ENCODE measurements around the gene ARHGAP44. TPM values are rescaled to one million over a fixed set of nuclear protein-coding genes. Genes with fewer than 3 reads are reported as not detected.

Gene ARHGAP44
- total and polyA plus RNA-seq, 12 donors: 4.0 to 10.6 (median 8.4) TPM

DNA sequence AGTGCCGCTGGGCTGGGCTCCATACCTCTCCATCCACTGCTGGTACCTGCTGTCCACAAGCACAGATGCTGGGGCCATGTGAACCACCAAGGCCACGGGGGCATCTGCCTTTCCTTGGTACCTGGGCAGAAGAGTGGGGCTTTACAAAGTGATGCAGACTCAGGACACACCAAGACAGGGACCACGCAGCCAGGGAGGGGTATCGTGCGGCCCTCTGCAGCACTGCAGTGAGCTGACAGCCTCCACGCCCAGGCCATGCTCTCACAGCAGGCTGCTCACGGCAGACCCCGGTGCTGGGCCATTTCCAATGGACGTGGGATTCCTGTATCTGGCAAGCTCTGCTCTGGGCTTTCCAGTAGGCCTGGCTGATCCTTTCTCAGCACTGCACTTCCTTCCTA lies 214.2 kb downstream of the ARHGAP44 start:
- Histone ChIP-seq H3K4me1 (peaks cover 0 to 6% (median 0%) of the 10 kb centered on the region in 9 donors), H3K9me3 (no peaks in the 10 kb centered on the region), H3K27me3 (no peaks in the 10 kb centered on the region), H3K36me3 (peaks cover 3 to 100% (median 70%) of the 10 kb centered on the region in 9 donors), H3K4me3 (no peak overlapping the region), H3K27ac (no peak overlapping the region)
- WGBS, 2 donors: 75 to 79% methylated on average over 9 of the region's 9 CpGs
- peak in 7 of 8 donors; percentile 13 to 47 (median 24) for ATAC-seq
- no peak for DNase-seq
- TF ChIP-seq CTCF (IDR thresholded peaks at IDR 0.05): peak in 1 of 9 donors; percentile 18
- intact Hi-C loops (cut with DNase I): loop anchor here (2.0 to 10.0 kb wide), 17 partner anchors 76 to 826 kb away; partner anchors contain the start of genes MYOCD (in 6 of the 10) and ARHGAP44 (in 1 of the 10)

- WGBS, 2 donors: 91 to 92% methylated on average over 6 of the region's 6 CpGs
- H3K9me3 ChIP-seq: no peaks in the 10 kb centered on the region
- TF ChIP-seq CTCF (IDR thresholded peaks at IDR 0.05): no peak
- no peak overlapping the region for H3K27ac ChIP-seq
- DNase-seq (no peak), ATAC-seq (no peak)
- H3K4me1 ChIP-seq: peaks cover 0 to 6% (median 0%) of the 10 kb centered on the region in 9 donors
- no peaks in the 10 kb centered on the region for H3K27me3 ChIP-seq
- intact Hi-C loops (cut with DNase I): loop anchor here (2.0 to 10.0 kb wide), 17 partner anchors 77 to 827 kb away; partner anchors contain the start of genes MYOCD (in 6 of the 10) and ARHGAP44 (in 1 of the 10)
- peaks cover 0 to 100% (median 69%) of the 10 kb centered on the region in 9 donors for H3K36me3 ChIP-seq
- H3K4me3 ChIP-seq: no peak overlapping the region
Observed at GRCh38 chr17:13003927-13004326, 214.6 kb downstream of the ARHGAP44 start.

- ATAC-seq: no peak
- Histone ChIP-seq H3K27ac (no peak overlapping the region), H3K4me3 (no peak overlapping the region), H3K36me3 (peaks cover under 1 to 100% (median 65%) of the 10 kb centered on the region in 9 donors), H3K4me1 (peaks cover 0 to 6% (median 0%) of the 10 kb centered on the region in 9 donors), H3K27me3 (no peaks in the 10 kb centered on the region), H3K9me3 (no peaks in the 10 kb centered on the region)
- no peak for TF ChIP-seq CTCF (IDR thresholded peaks at IDR 0.05)
- DNase-seq: no peak
- intact Hi-C loops (cut with DNase I): loop anchor here (5.0 to 10.0 kb wide), 15 partner anchors 77 to 827 kb away; partner anchors contain the start of genes MYOCD (in 6 of the 10) and ARHGAP44 (in 1 of the 10)
- 76 to 78% methylated on average over 4 of the region's 4 CpGs for WGBS, 2 donors
Observed at GRCh38 chr17:13004336-13004735, 215.0 kb downstream of the ARHGAP44 start.

- H3K27ac ChIP-seq: no peak overlapping the region
- no peak for TF ChIP-seq CTCF (IDR thresholded peaks at IDR 0.05)
- peaks cover 0 to 6% (median 0%) of the 10 kb centered on the region in 9 donors for H3K4me1 ChIP-seq
- DNase-seq (no peak), ATAC-seq (no peak)
- no peaks in the 10 kb centered on the region for H3K27me3 ChIP-seq
- intact Hi-C loops (cut with DNase I): loop anchor here in 9 of 10 donors (10.0 kb wide), 9 partner anchors 81 to 821 kb away; partner anchors contain the start of genes MYOCD (in 5 of the 9) and ARHGAP44 (in 1 of the 9)
- no peaks in the 10 kb centered on the region for H3K9me3 ChIP-seq
- H3K4me3 ChIP-seq: no peak overlapping the region
- 87 to 89% methylated on average over 6 of the region's 6 CpGs for WGBS, 2 donors
- peaks cover 0 to 100% (median 61%) of the 10 kb centered on the region in 9 donors for H3K36me3 ChIP-seq
Observed at GRCh38 chr17:13005530-13005929, 216.2 kb downstream of the ARHGAP44 start.

Data from heart right ventricle (tissue), 16 donors.